ENCODE measurements around the gene HS2ST1.

DNA sequence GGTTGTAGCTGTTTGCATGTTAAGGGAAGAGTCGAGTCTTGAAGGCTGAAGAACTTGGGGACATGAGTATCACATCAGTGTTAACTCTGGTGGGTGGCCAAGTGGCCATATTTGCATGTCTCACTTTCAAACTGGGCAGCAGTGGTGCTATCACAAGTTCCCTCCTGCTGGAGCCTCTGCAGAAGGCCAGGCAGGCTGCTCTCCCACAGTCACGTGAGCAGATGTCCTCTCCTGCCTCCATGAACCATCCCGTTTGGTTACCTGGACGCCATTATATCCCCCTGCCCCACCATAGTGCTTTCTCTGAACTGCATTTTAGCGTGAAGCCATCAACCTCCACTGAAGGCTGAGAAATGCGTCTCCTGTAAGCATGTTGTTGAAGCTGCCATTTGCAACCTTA, 209.2 kb downstream of the HS2ST1 start:
- TF ChIP-seq, protein P1, sequence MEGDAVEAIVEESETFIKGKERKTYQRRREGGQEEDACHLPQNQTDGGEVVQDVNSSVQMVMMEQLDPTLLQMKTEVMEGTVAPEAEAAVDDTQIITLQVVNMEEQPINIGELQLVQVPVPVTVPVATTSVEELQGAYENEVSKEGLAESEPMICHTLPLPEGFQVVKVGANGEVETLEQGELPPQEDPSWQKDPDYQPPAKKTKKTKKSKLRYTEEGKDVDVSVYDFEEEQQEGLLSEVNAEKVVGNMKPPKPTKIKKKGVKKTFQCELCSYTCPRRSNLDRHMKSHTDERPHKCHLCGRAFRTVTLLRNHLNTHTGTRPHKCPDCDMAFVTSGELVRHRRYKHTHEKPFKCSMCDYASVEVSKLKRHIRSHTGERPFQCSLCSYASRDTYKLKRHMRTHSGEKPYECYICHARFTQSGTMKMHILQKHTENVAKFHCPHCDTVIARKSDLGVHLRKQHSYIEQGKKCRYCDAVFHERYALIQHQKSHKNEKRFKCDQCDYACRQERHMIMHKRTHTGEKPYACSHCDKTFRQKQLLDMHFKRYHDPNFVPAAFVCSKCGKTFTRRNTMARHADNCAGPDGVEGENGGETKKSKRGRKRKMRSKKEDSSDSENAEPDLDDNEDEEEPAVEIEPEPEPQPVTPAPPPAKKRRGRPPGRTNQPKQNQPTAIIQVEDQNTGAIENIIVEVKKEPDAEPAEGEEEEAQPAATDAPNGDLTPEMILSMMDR (IDR thresholded peaks at IDR 0.05) = no peak
- TF ChIP-seq POLR2A (IDR thresholded peaks at IDR 0.05) = no peak

Measured in thyroid gland (tissue), 4 donors.